Upper lobe of left lung (tissue), 6 donors: ENCODE measurements around the gene NDEL1. TPM values are rescaled to one million over a fixed set of nuclear protein-coding genes. Genes with fewer than 3 reads are reported as not detected.

Experiments used
- ATAC-seq, 2 donors: fragments of 200-7000 bp; cut with Tn5 transposase; one replicate each; pipeline ENCODE4 v1.9.1; 2022; ENCODE audit warnings: mild to moderate bottlenecking in 2 of 2, moderate library complexity in 2 of 2; ENCODE audit not compliant: low FRiP score in 2 of 2
- DNase-seq, 2 donors: peaks; one replicate each; pipeline ENCODE4 v3.0.0-alpha.2; 2019 to 2020
- H3K27ac ChIP-seq, 4 donors: fragments of 200-600 bp; sonication (generic); one replicate each; pipeline ENCODE4 v1.5.1; 2016 to 2019
- H3K27me3 ChIP-seq, 4 donors: fragments of 200-600 bp; sonication (generic); one replicate each; pipeline ENCODE4 v1.5.1; 2017 to 2019
- H3K36me3 ChIP-seq, 4 donors: fragments of 200-600 bp; sonication (generic); one replicate each; pipeline ENCODE4 v1.5.1; 2016 to 2019
- H3K4me1 ChIP-seq, 4 donors: fragments of 200-600 bp; sonication (generic); one replicate each; pipeline ENCODE4 v1.5.1; 2018 to 2019
- H3K4me3 ChIP-seq, 4 donors: fragments of 200-600 bp; sonication (generic); one replicate each; pipeline ENCODE4 v1.5.1; 2017 to 2019; ENCODE audit warnings: mild to moderate bottlenecking in 2 of 4, moderate library complexity in 1 of 4
- H3K9me3 ChIP-seq, 4 donors: fragments of 200-600 bp; sonication (generic); one replicate each; pipeline ENCODE4 v1.5.1; 2018 to 2019
- CTCF ChIP-seq, 6 experiments: fragments of 450-650 bp in 4 of 6; fragments of 200-600 bp in 2 of 6; sonication (generic) in 2 of 6; IDR thresholded peaks; one replicate each; pipeline ENCODE4 v1.5.1; 2016 to 2019; ENCODE audit warnings: antibody characterized with exemption in 6 of 6
- EP300 ChIP-seq, 4 donors: sonication (generic); formaldehyde crosslinking; IDR thresholded peaks; one replicate each; pipeline ENCODE4 v1.5.1; 2017; ENCODE audit warnings: antibody characterized with exemption in 4 of 4, control low read depth in 2 of 4
- POLR2A ChIP-seq, 4 donors: fragments of 450-650 bp; IDR thresholded peaks; one replicate each; pipeline ENCODE4 v1.5.1; 2016 to 2017; ENCODE audit warnings: antibody characterized with exemption in 4 of 4, mild to moderate bottlenecking in 2 of 4
- POLR2AphosphoS5 ChIP-seq, 2 donors: sonication (generic); formaldehyde crosslinking; IDR thresholded peaks; one replicate each; pipeline ENCODE4 v1.5.1; 2017; ENCODE audit warnings: antibody characterized with exemption in 2 of 2
- WGBS, 2 donors: methylation state at CpG; one replicate each; pipeline ENCODE4 v1.1.5; 2017 to 2018; 5-methylcytosine and 5-hydroxymethylcytosine counted together
- total RNA-seq, 6 donors: library from RNA; depleted of rRNA in 4 of 6; stranded (reverse); fragments of >200 nt in 4 of 6; gene quantifications; one replicate each; pipeline versions ENCODE4 v1.1.0 to v1.2.1, GENCODE V29; 2016 to 2021
- donor health status: DM: no; HTN: no; CAD: no; lungs with moderate emphysema.
- donor health status: DM: no; HTN: yes; CAD: no; lungs with severe emphysema.

The NDEL1 gene
- total RNA-seq, 6 donors from 2014 or later = 62.3 to 138 (median 85.4) TPM

GRCh38 chr17:8479431-8479947 is 43.8 kb downstream of the NDEL1 start:
- Histone ChIP-seq H3K4me1 (peaks cover 0 to 13% (median 9%) of the 10 kb centered on the region in 4 donors), H3K27ac (peak overlapping the region in 2 of 4 donors; percentile 23 to 24), H3K9me3 (peaks cover 0 to 5% (median 2%) of the 10 kb centered on the region in 4 donors), H3K4me3 (no peak overlapping the region), H3K27me3 (no peaks in the 10 kb centered on the region), H3K36me3 (peaks cover 12 to 98% (median 50%) of the 10 kb centered on the region in 4 donors)
- TF ChIP-seq POLR2A (IDR thresholded peaks at IDR 0.05) = no peak
- TF ChIP-seq CTCF (IDR thresholded peaks at IDR 0.05) = no peak
- no peak for TF ChIP-seq EP300 (IDR thresholded peaks at IDR 0.05)
- no peak for TF ChIP-seq POLR2AphosphoS5 (IDR thresholded peaks at IDR 0.05)
- DNase-seq = peak in 1 of 2 donors; percentile 45
- ATAC-seq = peak in 1 of 2 donors; percentile 76
- 65 to 68% methylated on average over 10 to 11 of the region's 11 CpGs for WGBS, 2 donors

GRCh38 chr17:8480011-8480976 is 44.6 kb downstream of the NDEL1 start:
- H3K9me3 ChIP-seq = peaks cover 0 to 6% (median 2%) of the 10 kb centered on the region in 4 donors
- no peak for ATAC-seq
- H3K4me1 ChIP-seq = peaks cover 0 to 13% (median 9%) of the 10 kb centered on the region in 4 donors
- H3K27me3 ChIP-seq = no peaks in the 10 kb centered on the region
- H3K36me3 ChIP-seq = peaks cover 9 to 95% (median 43%) of the 10 kb centered on the region in 4 donors
- peak in 1 of 2 donors; percentile 77 for DNase-seq
- H3K27ac ChIP-seq = peak overlapping the region in 2 of 4 donors; percentile 24 to 28
- H3K4me3 ChIP-seq = no peak overlapping the region
- WGBS, 2 donors = 91 to 92% methylated on average over 32 of the region's 33 CpGs
- TF ChIP-seq CTCF (IDR thresholded peaks at IDR 0.05) = no peak
- no peak for TF ChIP-seq POLR2A (IDR thresholded peaks at IDR 0.05)
- no peak for TF ChIP-seq EP300 (IDR thresholded peaks at IDR 0.05)
- no peak for TF ChIP-seq POLR2AphosphoS5 (IDR thresholded peaks at IDR 0.05)

- no peak overlapping the region for H3K27ac ChIP-seq
- peaks cover 0 to 6% (median 2%) of the 10 kb centered on the region in 4 donors for H3K9me3 ChIP-seq
- no peaks in the 10 kb centered on the region for H3K27me3 ChIP-seq
- H3K36me3 ChIP-seq = peaks cover 5 to 87% (median 35%) of the 10 kb centered on the region in 4 donors
- peak in 1 of 2 donors; percentile 71 for DNase-seq
- peaks cover 0 to 13% (median 9%) of the 10 kb centered on the region in 4 donors for H3K4me1 ChIP-seq
- H3K4me3 ChIP-seq = no peak overlapping the region
- WGBS, 2 donors = 91 to 93% methylated on average over 7 to 22 of the region's 22 CpGs
- no peak for TF ChIP-seq POLR2AphosphoS5 (IDR thresholded peaks at IDR 0.05)
- TF ChIP-seq CTCF (IDR thresholded peaks at IDR 0.05) = no peak
- no peak for TF ChIP-seq EP300 (IDR thresholded peaks at IDR 0.05)
- no peak for TF ChIP-seq POLR2A (IDR thresholded peaks at IDR 0.05)
- no peak for ATAC-seq
These were observed 45.4 kb downstream of the NDEL1 start for GRCh38 chr17:8481089-8481488.

GRCh38 chr17:8481703-8482102 is 46.0 kb downstream of the NDEL1 start:
- no peak for DNase-seq
- no peak overlapping the region for H3K27ac ChIP-seq
- 92 to 95% methylated on average over 4 to 5 of the region's 5 CpGs for WGBS, 2 donors

More at GRCh38 chr17:8481703-8482102, 46.0 kb downstream of the NDEL1 start:
- Histone ChIP-seq H3K4me1 (peaks cover 0 to 13% (median 9%) of the 10 kb centered on the region in 4 donors), H3K4me3 (no peak overlapping the region), H3K27me3 (no peaks in the 10 kb centered on the region), H3K36me3 (peaks cover 5 to 82% (median 29%) of the 10 kb centered on the region in 4 donors), H3K9me3 (peaks cover 0 to 6% (median 2%) of the 10 kb centered on the region in 4 donors)
- no peak for ATAC-seq
- TF ChIP-seq EP300 (IDR thresholded peaks at IDR 0.05) (no peak), CTCF (IDR thresholded peaks at IDR 0.05) (no peak), POLR2AphosphoS5 (IDR thresholded peaks at IDR 0.05) (no peak), POLR2A (IDR thresholded peaks at IDR 0.05) (no peak)
